HepG2 (cell line): Measurements from ENCODE around the gene NABP1. TPM values are rescaled to one million over a fixed set of nuclear protein-coding genes. Genes with fewer than 3 reads are reported as not detected.

Experiments
- ATAC-seq: fragments of 200-7000 bp; cut with Tn5 transposase; 3 replicates; pipeline ENCODE4 v1.9.1; 2020; ENCODE audit warnings: mild to moderate bottlenecking, moderate library complexity
- BruUV-seq: library from RNA; stranded (reverse); fragments of 400-500 nt; replicated peaks from 2 replicates; lab custom pipeline; 2021; lab: Mats Ljungman, UMichigan
- CTCF ChIA-PET: fragments of 300-600 bp; formaldehyde crosslinking; extraction: SDS; loops from one replicate; lab custom pipeline; 2021; ENCODE audit warnings: low total read pairs, inconsistent platforms, low intra/inter-chr PET ratio; lab: Yijun Ruan, JAX
- POLR2A ChIA-PET: fragments of 350-600 bp; sonication (Branson Sonifier 250); formaldehyde crosslinking; loops from one replicate; lab custom pipeline; 2020; ENCODE audit warnings: antibody characterized with exemption, inconsistent platforms; lab: Yijun Ruan, JAX
- DNase-seq: peaks from one replicate; pipeline ENCODE4 v3.0.0-alpha.2; 2015; ENCODE audit warnings: low spot score
- FAIRE-seq: peaks from 3 replicates; lab custom pipeline; 2011; peaks lifted over from hg19 to GRCh38; lab: Jason Lieb, UNC
- H2AFZ ChIP-seq: one replicate; pipeline ENCODE4 v1.6.1; 2011; ENCODE audit warnings: low read length, inconsistent platforms
- H3K27ac ChIP-seq: fragments of 300-600 bp; 3 replicates; pipeline ENCODE4 v1.8.0; 2011; ENCODE audit warnings: mixed run types, mild to moderate bottlenecking, mixed read lengths, low read length, inconsistent platforms; ENCODE audit not compliant: insufficient read depth; ENCODE audit errors: extremely low read length
- H3K27me3 ChIP-seq, 2 experiments: fragments of 200-600 bp in 1 of 2; 2 replicates in 1 of 2; 3 replicates in 1 of 2; pipeline versions ENCODE4 v1.6.0 to v1.8.0; 2011; ENCODE audit warnings: low read length in 2 of 2, mild to moderate bottlenecking in 2 of 2, moderate library complexity in 2 of 2, inconsistent platforms in 1 of 2; ENCODE audit not compliant: insufficient read depth in 2 of 2, control insufficient read depth in 1 of 2
- H3K36me3 ChIP-seq, 2 experiments: fragments of 200-600 bp in 1 of 2; replicated peaks in 1 of 2; 2 replicates in 1 of 2; 3 replicates in 1 of 2; pipeline versions ENCODE4 v1.5.1 to v1.8.0; 2011; ENCODE audit warnings: low read length in 2 of 2, inconsistent platforms in 1 of 2; ENCODE audit not compliant: insufficient read depth in 2 of 2, control insufficient read depth in 1 of 2
- H3K4me1 ChIP-seq: 2 replicates; pipeline ENCODE4 v1.5.1; 2012; ENCODE audit warnings: low read length, inconsistent platforms; ENCODE audit not compliant: insufficient read depth
- H3K4me2 ChIP-seq: 2 replicates; pipeline ENCODE4 v1.6.0; 2011; ENCODE audit warnings: low read depth, low read length, inconsistent platforms
- H3K4me3 ChIP-seq, 3 experiments: fragments of 200-600 bp in 1 of 3; sonication (generic), shearing (Covaris generic) in 1 of 3; replicated peaks in 1 of 3; 2 replicates each; pipeline ENCODE4 v1.5.1; 2011 to 2016; ENCODE audit warnings: low read length in 3 of 3, inconsistent platforms in 2 of 3, low read depth in 2 of 3, mild to moderate bottlenecking in 2 of 3, control low read depth in 1 of 3, mixed read lengths in 1 of 3; ENCODE audit not compliant: insufficient read depth in 1 of 3
- H3K79me2 ChIP-seq: one replicate; pipeline ENCODE4 v1.6.1; 2011; ENCODE audit warnings: low read length, inconsistent platforms; ENCODE audit not compliant: insufficient read depth
- H3K9ac ChIP-seq: 2 replicates; pipeline ENCODE4 v1.6.0; 2011; ENCODE audit warnings: mild to moderate bottlenecking, low read depth, low read length, inconsistent platforms; ENCODE audit not compliant: insufficient read depth
- H3K9me3 ChIP-seq: 2 replicates; pipeline ENCODE4 v1.5.1; 2012; ENCODE audit warnings: mild to moderate bottlenecking, low read length
- H4K20me1 ChIP-seq: 2 replicates; pipeline ENCODE4 v1.6.0; 2011; ENCODE audit warnings: inconsistent platforms, mild to moderate bottlenecking, low read length, moderate library complexity; ENCODE audit not compliant: insufficient read depth
- CEBPB ChIP-seq: IDR thresholded peaks from 2 replicates; pipeline ENCODE4 v1.6.1; 2011; ENCODE audit warnings: low read depth, low read length, improper control_type of control experiment, borderline replicate concordance
- CEBPG ChIP-seq: IDR thresholded peaks from 2 replicates; pipeline ENCODE4 v1.6.1; 2016
- HMG20A ChIP-seq: IDR thresholded peaks from 2 replicates; pipeline ENCODE4 v1.6.1; 2016; ENCODE audit warnings: borderline replicate concordance
- MAFF ChIP-seq: IDR thresholded peaks from 2 replicates; pipeline ENCODE4 v1.6.1; 2011; ENCODE audit warnings: low read depth, low read length, improper control_type of control experiment
- ZNF143 ChIP-seq: sonication (generic); formaldehyde crosslinking; IDR thresholded peaks from 2 replicates; pipeline ENCODE4 v1.4.0; 2020; ENCODE audit warnings: missing genetic modification reagents
- WGBS: methylation state at CpG from one replicate; pipeline ENCODE4 v1.1.6; 2017; ENCODE audit warnings: low lambda C conversion rate; 5-methylcytosine and 5-hydroxymethylcytosine counted together
- in situ Hi-C: cut with HindIII; loops from 2 replicates; pipeline ENCODE4 v1.10.0; 2017; ENCODE audit warnings: low pct_unique_long_range_greater_than_20kb; ENCODE audit not compliant: extremely low pct_ligation_motif_present
- intact Hi-C: fragments of 100-400 bp; cut with micrococcal nuclease; formaldehyde crosslinking; loops from one replicate; pipeline ENCODE4 v1.10.0; 2022; ENCODE audit not compliant: unreplicated experiment
- polyA plus RNA-seq, 8 experiments: library from polyadenylated mRNA; depleted of rRNA in 3 of 8; stranded (reverse) in 7 of 8; unstranded in 1 of 8; fragments of >200 nt; fragmentation: Illumina TruSeq in 4 of 8; extraction: Trizol in 4 of 8; gene quantifications; 2 replicates each; pipeline versions ENCODE4 v1.2.1 to v1.2.3, GENCODE V29; 2011 to 2016; ENCODE audit warnings: low read depth in 4 of 8, missing spikeins in 1 of 8, mixed read lengths in 1 of 8; ENCODE audit not compliant: insufficient read depth in 1 of 8
- total RNA-seq, 5 experiments: library from RNA; depleted of rRNA; stranded (reverse); fragments of >200 nt; fragmentation: Illumina TruSeq; extraction: Trizol; gene quantifications; 2 replicates each; pipeline ENCODE4 v1.2.3, GENCODE V29; 2016; ENCODE audit warnings: low read depth in 1 of 5
- TF ChIP-seq, protein P1 (sequence below): sonication (generic); formaldehyde crosslinking; IDR thresholded peaks from 2 replicates; pipeline ENCODE4 v1.4.0; 2020; ENCODE audit warnings: mild to moderate bottlenecking, missing genetic modification reagents

Gene NABP1
- total and polyA plus RNA-seq, 2 of the 13 experiments (the other 11 are each of a cell fraction or from before 2014, with no cell fraction given) = 14.9 to 19.8 TPM

GRCh38 chr2:191631754-191632153 lies 46.2 kb upstream of the NABP1 start:
- Histone ChIP-seq H3K9ac (no peak overlapping the region), H2AFZ (no peak overlapping the region), H3K9me3 (no peaks in the 10 kb centered on the region), H3K27me3 (no peaks in the 10 kb centered on the region), H3K4me1 (peaks cover 21% of the 10 kb centered on the region), H3K79me2 (no peaks in the 10 kb centered on the region), H3K4me2 (no peak overlapping the region), H3K36me3 (no peaks in the 10 kb centered on the region)
- DNase-seq (peak; percentile 35), FAIRE-seq (no peak), ATAC-seq (peak; percentile 66)
- CTCF ChIA-PET = no interaction called here
- BruUV-seq = no TSS peak
- WGBS = 28% methylated on average over 1 of the region's 1 CpG
- in situ Hi-C loops = no loop called here
- peak; percentile 86 for TF ChIP-seq CEBPB
- peak; percentile 56; the same call in 1 of the 2 replicates for TF ChIP-seq CEBPG
- TF ChIP-seq MAFF = no peak
- TF ChIP-seq, protein P1, sequence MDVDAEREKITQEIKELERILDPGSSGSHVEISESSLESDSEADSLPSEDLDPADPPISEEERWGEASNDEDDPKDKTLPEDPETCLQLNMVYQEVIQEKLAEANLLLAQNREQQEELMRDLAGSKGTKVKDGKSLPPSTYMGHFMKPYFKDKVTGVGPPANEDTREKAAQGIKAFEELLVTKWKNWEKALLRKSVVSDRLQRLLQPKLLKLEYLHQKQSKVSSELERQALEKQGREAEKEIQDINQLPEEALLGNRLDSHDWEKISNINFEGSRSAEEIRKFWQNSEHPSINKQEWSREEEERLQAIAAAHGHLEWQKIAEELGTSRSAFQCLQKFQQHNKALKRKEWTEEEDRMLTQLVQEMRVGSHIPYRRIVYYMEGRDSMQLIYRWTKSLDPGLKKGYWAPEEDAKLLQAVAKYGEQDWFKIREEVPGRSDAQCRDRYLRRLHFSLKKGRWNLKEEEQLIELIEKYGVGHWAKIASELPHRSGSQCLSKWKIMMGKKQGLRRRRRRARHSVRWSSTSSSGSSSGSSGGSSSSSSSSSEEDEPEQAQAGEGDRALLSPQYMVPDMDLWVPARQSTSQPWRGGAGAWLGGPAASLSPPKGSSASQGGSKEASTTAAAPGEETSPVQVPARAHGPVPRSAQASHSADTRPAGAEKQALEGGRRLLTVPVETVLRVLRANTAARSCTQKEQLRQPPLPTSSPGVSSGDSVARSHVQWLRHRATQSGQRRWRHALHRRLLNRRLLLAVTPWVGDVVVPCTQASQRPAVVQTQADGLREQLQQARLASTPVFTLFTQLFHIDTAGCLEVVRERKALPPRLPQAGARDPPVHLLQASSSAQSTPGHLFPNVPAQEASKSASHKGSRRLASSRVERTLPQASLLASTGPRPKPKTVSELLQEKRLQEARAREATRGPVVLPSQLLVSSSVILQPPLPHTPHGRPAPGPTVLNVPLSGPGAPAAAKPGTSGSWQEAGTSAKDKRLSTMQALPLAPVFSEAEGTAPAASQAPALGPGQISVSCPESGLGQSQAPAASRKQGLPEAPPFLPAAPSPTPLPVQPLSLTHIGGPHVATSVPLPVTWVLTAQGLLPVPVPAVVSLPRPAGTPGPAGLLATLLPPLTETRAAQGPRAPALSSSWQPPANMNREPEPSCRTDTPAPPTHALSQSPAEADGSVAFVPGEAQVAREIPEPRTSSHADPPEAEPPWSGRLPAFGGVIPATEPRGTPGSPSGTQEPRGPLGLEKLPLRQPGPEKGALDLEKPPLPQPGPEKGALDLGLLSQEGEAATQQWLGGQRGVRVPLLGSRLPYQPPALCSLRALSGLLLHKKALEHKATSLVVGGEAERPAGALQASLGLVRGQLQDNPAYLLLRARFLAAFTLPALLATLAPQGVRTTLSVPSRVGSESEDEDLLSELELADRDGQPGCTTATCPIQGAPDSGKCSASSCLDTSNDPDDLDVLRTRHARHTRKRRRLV = no peak
- TF ChIP-seq HMG20A (CRISPR knock-in tag) = peak; percentile 16; the same call in 1 of the 2 replicates
- no peak for TF ChIP-seq ZNF143
- TF ChIP-seq, all 625 proteins: peak for 3
- POLR2A ChIA-PET = interaction anchor here (2.9 kb wide), 1 partner anchor 46 kb away, joined by 10 read pairs; the partner anchor contains the start of gene NABP1
- Histone ChIP-seq H3K4me3 (no peak overlapping the region), H4K20me1 (no peaks in the 10 kb centered on the region), H3K27ac (no peak overlapping the region)
- intact Hi-C loops = no loop called here
